Progenitor cell of endocrine pancreas (in vitro differentiated cells): ENCODE measurements around the gene RPL21. TPM values are rescaled to one million over a fixed set of nuclear protein-coding genes. Genes with fewer than 3 reads are reported as not detected.
"Not testable (repeated sequence)": the region's sequence is repeated elsewhere in the genome, so short reads cannot be mapped to it uniquely, and the experiment has no call there.

Experiments used
- DNase-seq: peaks from one replicate; pipeline ENCODE4 v3.0.0; 2021; ENCODE audit warnings: low spot score; ENCODE audit not compliant: unreplicated experiment
- H3K27ac Mint-ChIP-seq: 2 replicates; pipeline ENCODE4 v1.8.0; 2021; ENCODE audit warnings: mild to moderate bottlenecking, moderate library complexity, mixed read lengths
- H3K27me3 Mint-ChIP-seq: 2 replicates; pipeline ENCODE4 v1.8.0; 2021; ENCODE audit warnings: mixed read lengths
- H3K36me3 Mint-ChIP-seq: 2 replicates; pipeline ENCODE4 v1.8.0; 2022; ENCODE audit warnings: mixed read lengths; ENCODE audit not compliant: insufficient read depth
- H3K4me1 Mint-ChIP-seq: 2 replicates; pipeline ENCODE4 v1.8.0; 2021; ENCODE audit warnings: low read depth, mixed read lengths
- H3K4me3 Mint-ChIP-seq: 2 replicates; pipeline ENCODE4 v1.8.0; 2021; ENCODE audit warnings: low read depth, mild to moderate bottlenecking, moderate library complexity, mixed read lengths
- H3K9me3 Mint-ChIP-seq: 2 replicates; pipeline ENCODE4 v1.8.0; 2021; ENCODE audit warnings: low read depth, mixed read lengths
- total RNA-seq: library from RNA; stranded (reverse); gene quantifications from 2 replicates; pipeline ENCODE4 v1.2.1, GENCODE V29; 2021
- TF ChIP-seq, protein P1 (sequence below): fragments of 200-600 bp; sonication (generic); IDR thresholded peaks from one replicate; pipeline ENCODE4 v1.5.0; 2021; ENCODE audit warnings: antibody characterized with exemption, mild to moderate bottlenecking; ENCODE audit not compliant: unreplicated experiment

The RPL21 gene
- total RNA-seq, 1 donor from 2014 or later: 742 TPM

DNA sequence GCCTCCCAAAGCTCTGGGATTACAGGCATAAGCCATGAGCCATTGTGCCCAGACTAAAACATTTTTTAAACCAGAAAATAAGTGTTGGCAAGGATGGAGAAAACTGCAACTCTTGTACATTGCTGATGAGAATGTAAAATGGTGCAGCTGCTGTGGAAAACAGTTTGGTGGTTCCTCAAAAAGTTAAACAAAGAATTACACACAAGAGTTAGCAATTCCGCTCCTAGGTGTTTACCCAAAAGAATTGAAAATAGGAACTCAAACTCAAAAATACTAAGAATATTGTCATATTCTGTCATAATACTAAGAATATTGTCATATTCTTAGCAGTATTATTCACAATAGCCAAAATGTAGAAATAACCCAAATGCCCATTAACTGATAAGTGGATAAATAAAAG lies 40.1 kb upstream of the RPL21 start:
- Mint-ChIP-seq H3K27me3 (no peaks in the 10 kb centered on the region), H3K4me3 (no peak overlapping the region), H3K36me3 (peaks cover 15% of the 10 kb centered on the region), H3K4me1 (peaks cover 11% of the 10 kb centered on the region), H3K9me3 (peaks cover 15% of the 10 kb centered on the region), H3K27ac (no peak overlapping the region)
- no peak for DNase-seq
- TF ChIP-seq, protein P1, sequence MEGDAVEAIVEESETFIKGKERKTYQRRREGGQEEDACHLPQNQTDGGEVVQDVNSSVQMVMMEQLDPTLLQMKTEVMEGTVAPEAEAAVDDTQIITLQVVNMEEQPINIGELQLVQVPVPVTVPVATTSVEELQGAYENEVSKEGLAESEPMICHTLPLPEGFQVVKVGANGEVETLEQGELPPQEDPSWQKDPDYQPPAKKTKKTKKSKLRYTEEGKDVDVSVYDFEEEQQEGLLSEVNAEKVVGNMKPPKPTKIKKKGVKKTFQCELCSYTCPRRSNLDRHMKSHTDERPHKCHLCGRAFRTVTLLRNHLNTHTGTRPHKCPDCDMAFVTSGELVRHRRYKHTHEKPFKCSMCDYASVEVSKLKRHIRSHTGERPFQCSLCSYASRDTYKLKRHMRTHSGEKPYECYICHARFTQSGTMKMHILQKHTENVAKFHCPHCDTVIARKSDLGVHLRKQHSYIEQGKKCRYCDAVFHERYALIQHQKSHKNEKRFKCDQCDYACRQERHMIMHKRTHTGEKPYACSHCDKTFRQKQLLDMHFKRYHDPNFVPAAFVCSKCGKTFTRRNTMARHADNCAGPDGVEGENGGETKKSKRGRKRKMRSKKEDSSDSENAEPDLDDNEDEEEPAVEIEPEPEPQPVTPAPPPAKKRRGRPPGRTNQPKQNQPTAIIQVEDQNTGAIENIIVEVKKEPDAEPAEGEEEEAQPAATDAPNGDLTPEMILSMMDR: no peak

DNA sequence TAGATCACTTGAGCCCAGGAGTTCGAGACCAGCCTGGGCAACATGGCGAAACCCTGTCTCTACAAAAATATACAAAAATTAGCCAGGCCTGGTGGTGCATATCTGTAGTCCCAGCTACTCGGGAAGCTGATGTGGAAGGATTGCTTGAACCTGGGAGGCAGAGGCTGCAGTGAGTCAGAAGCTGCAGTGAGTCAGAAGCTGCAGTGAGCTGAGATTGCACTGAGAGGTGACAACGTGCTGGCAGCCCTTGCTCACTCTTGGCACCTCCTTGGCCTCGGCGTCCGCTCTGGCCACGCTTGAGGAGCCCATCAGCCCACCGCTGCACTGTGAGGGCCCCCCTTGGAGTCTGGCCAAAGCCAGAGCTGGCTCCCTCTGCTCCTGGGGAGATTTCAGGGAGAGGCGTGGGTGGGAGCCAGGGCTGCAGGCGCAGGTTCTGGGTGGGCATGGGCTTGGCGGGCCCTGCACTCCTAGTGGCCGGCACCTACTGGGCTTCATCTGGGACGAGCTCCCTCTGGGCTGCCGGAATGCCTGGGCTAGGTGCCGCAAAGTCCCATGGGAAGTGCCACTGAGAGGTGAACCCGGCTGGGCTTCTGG lies 39.5 kb upstream of the RPL21 start:
- DNase-seq: no peak
- Mint-ChIP-seq H3K27ac (no peak overlapping the region), H3K36me3 (peaks cover 15% of the 10 kb centered on the region), H3K27me3 (no peaks in the 10 kb centered on the region), H3K4me1 (peaks cover 9% of the 10 kb centered on the region), H3K9me3 (peaks cover 15% of the 10 kb centered on the region), H3K4me3 (no peak overlapping the region)
- TF ChIP-seq, protein P1: no peak

DNA sequence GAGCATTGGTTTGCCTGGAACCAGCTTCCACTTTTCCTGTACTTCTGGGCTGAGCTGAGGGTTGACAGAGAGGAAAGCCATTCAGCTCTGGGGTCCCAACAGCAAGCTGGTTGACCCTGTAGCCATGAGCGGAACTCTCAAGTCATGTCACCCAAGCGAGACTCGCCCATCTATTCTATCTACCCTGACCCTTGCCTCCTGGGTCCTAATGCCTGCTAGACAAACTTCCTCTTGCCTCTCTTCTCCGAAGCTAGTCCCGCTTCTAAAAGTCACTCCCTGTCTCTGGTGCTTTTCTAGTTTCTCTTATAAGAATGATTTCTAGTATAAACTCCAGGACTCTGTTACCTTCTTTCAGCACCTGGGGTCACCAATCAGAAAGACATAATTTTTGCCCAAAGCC lies 38.0 kb upstream of the RPL21 start:
- H3K4me3 Mint-ChIP-seq, H3K27me3 Mint-ChIP-seq, H3K4me1 Mint-ChIP-seq, H3K27ac Mint-ChIP-seq, DNase-seq: not testable (repeated sequence)
- H3K36me3 Mint-ChIP-seq: peaks cover 13% of the 10 kb centered on the region
- H3K9me3 Mint-ChIP-seq: peaks cover 12% of the 10 kb centered on the region

DNA sequence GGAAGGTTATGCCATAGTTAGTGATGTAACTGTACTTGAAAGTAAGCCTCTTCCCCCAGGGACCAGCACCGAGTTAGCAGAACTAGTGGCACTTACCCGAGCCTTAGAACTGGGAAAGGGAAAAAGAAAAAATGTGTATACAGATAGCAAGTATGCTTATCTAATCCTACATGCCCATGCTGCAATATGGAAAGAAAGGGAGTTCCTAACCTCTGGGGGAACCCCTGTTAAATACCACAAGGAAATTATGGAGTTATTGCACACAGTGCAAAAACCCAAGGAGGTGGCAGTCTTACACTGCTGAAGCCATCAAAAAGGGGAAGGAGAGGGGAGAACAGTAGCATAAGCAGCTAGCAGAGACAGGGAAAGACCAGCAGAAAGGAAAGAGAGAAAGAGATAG lies 33.6 kb upstream of the RPL21 start:
- not testable (repeated sequence) for H3K4me3 Mint-ChIP-seq, DNase-seq, H3K27ac Mint-ChIP-seq, H3K27me3 Mint-ChIP-seq, H3K4me1 Mint-ChIP-seq
- Mint-ChIP-seq H3K9me3 (peaks cover 16% of the 10 kb centered on the region), H3K36me3 (peaks cover 18% of the 10 kb centered on the region)

DNA sequence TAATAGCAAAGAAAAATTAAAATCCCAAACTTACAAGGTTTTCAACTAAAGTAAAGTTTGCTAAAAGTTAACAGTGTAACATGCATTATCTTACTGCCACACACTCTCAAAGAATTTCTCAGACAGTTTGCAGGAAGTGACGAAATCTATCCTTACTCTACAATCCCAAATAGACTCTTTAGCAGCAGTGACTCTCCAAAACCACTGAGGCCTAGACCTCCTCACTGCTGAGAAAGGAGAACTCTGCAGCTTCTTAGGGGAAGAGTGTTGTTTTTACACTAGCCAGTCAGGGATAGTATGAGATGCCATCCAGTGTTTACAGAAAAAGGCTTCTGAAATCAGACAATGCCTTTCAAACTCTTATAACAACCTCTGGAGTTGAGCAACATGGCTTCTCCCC lies 32.5 kb upstream of the RPL21 start:
- not testable (repeated sequence) for H3K27ac Mint-ChIP-seq, H3K4me1 Mint-ChIP-seq, DNase-seq, H3K27me3 Mint-ChIP-seq, H3K4me3 Mint-ChIP-seq
- Mint-ChIP-seq H3K36me3 (peaks cover 16% of the 10 kb centered on the region), H3K9me3 (peaks cover 21% of the 10 kb centered on the region)

DNA sequence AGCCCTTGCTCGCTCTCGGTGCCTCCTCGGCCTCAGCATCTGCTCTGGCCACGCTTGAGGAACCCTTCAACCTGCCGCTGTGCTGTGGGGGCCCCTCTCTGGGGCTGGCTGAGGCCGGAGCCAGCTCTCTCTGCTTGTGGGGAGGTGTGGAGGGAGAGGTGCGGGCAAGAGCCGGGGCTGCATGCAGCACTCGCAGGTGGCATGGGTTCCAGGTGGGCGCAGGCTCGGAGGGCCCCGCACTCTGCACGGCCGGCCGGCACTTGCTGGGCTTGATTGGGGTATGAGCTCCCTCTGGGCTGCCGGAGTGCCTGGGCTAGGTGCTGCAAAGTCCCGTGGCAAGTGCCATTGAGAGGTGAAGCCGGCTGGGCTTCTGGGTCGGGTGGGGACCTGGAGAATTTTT lies 31.7 kb upstream of the RPL21 start:
- no peak for DNase-seq
- no peak overlapping the region for H3K4me3 Mint-ChIP-seq
- H3K27me3 Mint-ChIP-seq: no peaks in the 10 kb centered on the region
- no peaks in the 10 kb centered on the region for H3K4me1 Mint-ChIP-seq
- H3K9me3 Mint-ChIP-seq: peaks cover 26% of the 10 kb centered on the region
- TF ChIP-seq, protein P1: no peak
- peaks cover 15% of the 10 kb centered on the region for H3K36me3 Mint-ChIP-seq
- H3K27ac Mint-ChIP-seq: no peak overlapping the region

DNA sequence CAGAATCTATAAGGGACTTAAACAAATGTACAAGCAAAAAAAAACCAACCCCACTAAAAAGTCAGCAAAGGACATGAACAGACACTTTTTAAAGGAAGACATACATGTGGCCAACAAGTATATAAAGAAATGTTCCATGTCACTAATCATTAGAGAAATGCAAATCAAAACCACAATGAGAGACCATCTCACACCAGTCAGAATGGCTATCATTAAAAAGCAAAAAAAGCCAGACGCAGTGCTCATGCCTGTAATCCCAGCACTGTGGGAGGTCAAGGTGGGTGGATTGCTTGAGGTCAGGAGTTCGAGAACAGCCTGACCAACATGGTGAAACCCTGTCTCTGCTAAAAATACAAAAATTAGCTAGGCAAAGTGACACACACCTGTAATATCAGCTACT lies 29.3 kb upstream of the RPL21 start:
- H3K4me1 Mint-ChIP-seq, H3K4me3 Mint-ChIP-seq, H3K27me3 Mint-ChIP-seq, H3K27ac Mint-ChIP-seq, DNase-seq: not testable (repeated sequence)
- Mint-ChIP-seq H3K36me3 (peaks cover 16% of the 10 kb centered on the region), H3K9me3 (peaks cover 27% of the 10 kb centered on the region)
